ENCODE measurements around the gene STAU1.
"Not testable (repeated sequence)": the region's sequence is repeated elsewhere in the genome, so short reads cannot be mapped to it uniquely, and the experiment has no call there.

STAU1 gene

GRCh38 chr20:49112596-49113274 is 75.4 kb downstream of the STAU1 start:
- no peak for DNase-seq

GRCh38 chr20:49110767-49111694 is 77.1 kb downstream of the STAU1 start:
- DNase-seq: no peak

- no peak for DNase-seq
Observed at GRCh38 chr20:49106328-49106727, 81.8 kb downstream of the STAU1 start.

GRCh38 chr20:49104979-49105547 is 83.1 kb downstream of the STAU1 start:
- not testable (repeated sequence) for DNase-seq

GRCh38 chr20:49104365-49104648 is 83.8 kb downstream of the STAU1 start:
- no peak for DNase-seq

GRCh38 chr20:49103647-49104364 is 84.3 kb downstream of the STAU1 start:
- no peak for DNase-seq

- no peak for DNase-seq
Observed at GRCh38 chr20:49103019-49103418, 85.1 kb downstream of the STAU1 start.

GRCh38 chr20:49100972-49101371 is 87.2 kb downstream of the STAU1 start:
- peak; percentile 48 for DNase-seq

GRCh38 chr20:49100292-49100691 is 87.8 kb downstream of the STAU1 start:
- DNase-seq: not testable (repeated sequence)

GRCh38 chr20:49099011-49099410 is 89.1 kb downstream of the STAU1 start:
- no peak for DNase-seq

- no peak for DNase-seq
Observed at GRCh38 chr20:49098136-49098535, 90.0 kb downstream of the STAU1 start.

- no peak for DNase-seq
Observed at GRCh38 chr20:49097159-49097558, 91.0 kb downstream of the STAU1 start.

- DNase-seq: no peak
Observed at GRCh38 chr20:49096203-49096730, 91.9 kb downstream of the STAU1 start.

GRCh38 chr20:49091762-49092161 is 96.4 kb downstream of the STAU1 start:
- DNase-seq: no peak

- no peak for DNase-seq
Observed at GRCh38 chr20:49091104-49091503, 97.0 kb downstream of the STAU1 start.

GRCh38 chr20:49082295-49082694 is 105.8 kb downstream of the STAU1 start:
- DNase-seq: not testable (repeated sequence)

GRCh38 chr20:49078310-49078709 is 109.8 kb downstream of the STAU1 start:
- DNase-seq: no peak

GRCh38 chr20:49074521-49074920 is 113.6 kb downstream of the STAU1 start:
- no peak for DNase-seq
